GM21737 (cell line): Measurements from ENCODE around the gene HIBCH.
"Not testable (repeated sequence)": the region's sequence is repeated elsewhere in the genome, so short reads cannot be mapped to it uniquely, and the experiment has no call there.

Experiments
- ATAC-seq: cut with Tn5 transposase; IDR thresholded peaks from one replicate; pipeline ENCODE4 v1.9.1; 2021; ENCODE audit warnings: mild to moderate bottlenecking, moderate library complexity; ENCODE audit not compliant: unreplicated experiment

The HIBCH gene

GRCh38 chr2:190343536-190344275 lies 24.1 kb upstream of the HIBCH start, which contains the start of gene INPP1:
Gene INPP1 (plus strand): TSS chr2:190343589. CDS start chr2:190360103, 16,514 bp downstream.
- peak; percentile 53 for ATAC-seq

- ATAC-seq = no peak
These were observed 23.5 kb upstream of the HIBCH start for GRCh38 chr2:190343089-190343535.

- no peak for ATAC-seq
These were observed 23.0 kb upstream of the HIBCH start for GRCh38 chr2:190342611-190343010.

GRCh38 chr2:190340369-190340768 lies 20.7 kb upstream of the HIBCH start:
- ATAC-seq = no peak

- no peak for ATAC-seq
These were observed 19.8 kb upstream of the HIBCH start for GRCh38 chr2:190339394-190339793.

GRCh38 chr2:190338453-190338852 lies 18.8 kb upstream of the HIBCH start:
- ATAC-seq = no peak

GRCh38 chr2:190336420-190336819 lies 16.8 kb upstream of the HIBCH start:
- no peak for ATAC-seq

GRCh38 chr2:190335584-190335983 lies 16.0 kb upstream of the HIBCH start:
- not testable (repeated sequence) for ATAC-seq

GRCh38 chr2:190335225-190335559 lies 15.6 kb upstream of the HIBCH start:
- no peak for ATAC-seq

- no peak for ATAC-seq
These were observed 15.0 kb upstream of the HIBCH start for GRCh38 chr2:190334479-190335224.

- ATAC-seq = no peak
These were observed 14.3 kb upstream of the HIBCH start for GRCh38 chr2:190333928-190334327.

- ATAC-seq = no peak
These were observed 13.8 kb upstream of the HIBCH start for GRCh38 chr2:190333395-190333794.

- ATAC-seq = no peak
These were observed 9.0 kb upstream of the HIBCH start for GRCh38 chr2:190328573-190329147.

GRCh38 chr2:190327867-190328572 lies 8.4 kb upstream of the HIBCH start:
- no peak for ATAC-seq

- ATAC-seq = no peak
These were observed 6.0 kb upstream of the HIBCH start for GRCh38 chr2:190325588-190325987.

GRCh38 chr2:190323406-190323805 lies 3.8 kb upstream of the HIBCH start:
- ATAC-seq = no peak

- no peak for ATAC-seq
These were observed 1.1 kb upstream of the HIBCH start for GRCh38 chr2:190320696-190321095.

- ATAC-seq = peak; percentile 31
These were observed 583 bp downstream of the HIBCH start for GRCh38 chr2:190318931-190319554.

GRCh38 chr2:190318514-190318913 lies 1.1 kb downstream of the HIBCH start:
- no peak for ATAC-seq

- ATAC-seq = no peak
These were observed 4.4 kb downstream of the HIBCH start for GRCh38 chr2:190315273-190315672.

GRCh38 chr2:190313880-190314279 lies 5.7 kb downstream of the HIBCH start:
- ATAC-seq = no peak
